ENCODE data around the gene KIF26B.

KIF26B gene

DNA sequence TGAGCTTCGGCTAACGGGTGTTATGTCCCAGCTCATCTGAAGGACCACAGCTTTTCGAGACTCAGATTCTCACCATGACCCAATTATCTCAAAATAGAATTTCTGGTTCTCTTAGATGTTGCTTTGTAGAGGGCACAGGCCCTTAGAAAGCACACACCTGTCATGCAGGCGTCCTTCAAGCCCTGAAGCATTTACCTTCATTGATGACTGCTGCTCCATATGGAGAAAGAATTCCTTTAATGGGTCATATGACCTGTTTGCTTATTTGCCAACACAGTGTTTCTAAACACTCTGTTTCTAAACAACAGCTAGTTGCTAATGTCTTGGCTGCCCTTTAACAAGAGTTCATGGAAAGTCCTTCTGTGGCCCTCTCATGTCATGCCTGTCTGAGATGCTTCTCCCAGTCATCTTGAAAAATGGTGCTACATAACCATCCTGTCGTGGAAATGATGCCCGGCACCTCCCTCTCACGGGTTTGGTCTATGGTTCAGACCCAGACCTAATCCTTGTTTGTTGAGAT is 495.7 kb downstream of the KIF26B start:
- peaks cover 15% of the 10 kb centered on the region for H3K4me1 ChIP-seq (ENCODE audit: insufficient read depth, low read length, severe bottlenecking)
- no peak overlapping the region for H3K4me3 ChIP-seq (ENCODE audit: low read depth, low read length, poor library complexity, severe bottlenecking)
- H3K27ac ChIP-seq (ENCODE audit: low read depth, low read length, poor library complexity, severe bottlenecking): no peak overlapping the region
- no peaks in the 10 kb centered on the region for H3K79me2 ChIP-seq (ENCODE audit: insufficient read depth, low read length)
- H3K9me3 ChIP-seq (ENCODE audit: low read length): no peaks in the 10 kb centered on the region
- H2AFZ ChIP-seq (ENCODE audit: low read length): no peak overlapping the region
- no peaks in the 10 kb centered on the region for H3F3A ChIP-seq (ENCODE audit: insufficient read depth, low read length)
- H3K9ac ChIP-seq (ENCODE audit: low read length): no peak overlapping the region
- H3K9me2 ChIP-seq (ENCODE audit: low read depth, low read length): no peaks in the 10 kb centered on the region
- no peak overlapping the region for H3K4me2 ChIP-seq (ENCODE audit: low read length)
- no peaks in the 10 kb centered on the region; the same call in none of the 2 replicates for H3K27me3 ChIP-seq (ENCODE audit: insufficient read depth, low read length)
- TF ChIP-seq, protein P1, sequence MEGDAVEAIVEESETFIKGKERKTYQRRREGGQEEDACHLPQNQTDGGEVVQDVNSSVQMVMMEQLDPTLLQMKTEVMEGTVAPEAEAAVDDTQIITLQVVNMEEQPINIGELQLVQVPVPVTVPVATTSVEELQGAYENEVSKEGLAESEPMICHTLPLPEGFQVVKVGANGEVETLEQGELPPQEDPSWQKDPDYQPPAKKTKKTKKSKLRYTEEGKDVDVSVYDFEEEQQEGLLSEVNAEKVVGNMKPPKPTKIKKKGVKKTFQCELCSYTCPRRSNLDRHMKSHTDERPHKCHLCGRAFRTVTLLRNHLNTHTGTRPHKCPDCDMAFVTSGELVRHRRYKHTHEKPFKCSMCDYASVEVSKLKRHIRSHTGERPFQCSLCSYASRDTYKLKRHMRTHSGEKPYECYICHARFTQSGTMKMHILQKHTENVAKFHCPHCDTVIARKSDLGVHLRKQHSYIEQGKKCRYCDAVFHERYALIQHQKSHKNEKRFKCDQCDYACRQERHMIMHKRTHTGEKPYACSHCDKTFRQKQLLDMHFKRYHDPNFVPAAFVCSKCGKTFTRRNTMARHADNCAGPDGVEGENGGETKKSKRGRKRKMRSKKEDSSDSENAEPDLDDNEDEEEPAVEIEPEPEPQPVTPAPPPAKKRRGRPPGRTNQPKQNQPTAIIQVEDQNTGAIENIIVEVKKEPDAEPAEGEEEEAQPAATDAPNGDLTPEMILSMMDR (IDR thresholded peaks at IDR 0.05; ENCODE audit: low read length): no peak
- no peak for TF ChIP-seq EZH2 (IDR thresholded peaks at IDR 0.05; ENCODE audit: borderline replicate concordance, low read length)
- no peaks in the 10 kb centered on the region for H4K20me1 ChIP-seq (ENCODE audit: insufficient read depth, low read length)
- no peaks in the 10 kb centered on the region for H3K36me3 ChIP-seq (ENCODE audit: insufficient read depth, low read length)

DNA sequence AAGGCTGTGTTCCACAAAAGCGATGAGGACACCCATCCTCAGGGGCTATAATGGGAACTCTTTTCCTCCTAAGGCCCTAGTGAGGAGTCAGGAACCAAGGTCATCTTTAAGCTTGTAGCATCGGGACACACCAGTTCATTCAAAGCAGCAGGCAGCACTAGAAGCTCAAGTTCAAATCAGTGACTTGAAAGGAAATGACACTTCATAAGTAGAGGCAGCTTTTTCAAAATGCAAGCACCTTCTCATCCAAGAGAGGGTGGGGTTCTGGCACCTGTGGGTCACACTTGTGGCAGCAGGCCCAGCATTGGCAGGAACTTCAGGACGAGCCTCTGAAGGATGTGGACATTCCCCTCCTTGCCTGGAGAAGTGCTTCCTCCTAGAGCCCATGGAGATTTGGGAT is 496.3 kb downstream of the KIF26B start:
- Histone ChIP-seq H3K4me2 (ENCODE audit: low read length) (no peak overlapping the region), H2AFZ (ENCODE audit: low read length) (no peak overlapping the region), H3K9ac (ENCODE audit: low read length) (no peak overlapping the region), H3K27ac (ENCODE audit: low read depth, low read length, poor library complexity, severe bottlenecking) (no peak overlapping the region), H3K4me3 (ENCODE audit: low read depth, low read length, poor library complexity, severe bottlenecking) (no peak overlapping the region), H3K9me3 (ENCODE audit: low read length) (no peaks in the 10 kb centered on the region), H4K20me1 (ENCODE audit: insufficient read depth, low read length) (no peaks in the 10 kb centered on the region), H3K79me2 (ENCODE audit: insufficient read depth, low read length) (no peaks in the 10 kb centered on the region), H3K36me3 (ENCODE audit: insufficient read depth, low read length) (no peaks in the 10 kb centered on the region), H3K4me1 (ENCODE audit: insufficient read depth, low read length, severe bottlenecking) (peaks cover 10% of the 10 kb centered on the region), H3F3A (ENCODE audit: insufficient read depth, low read length) (no peaks in the 10 kb centered on the region), H3K9me2 (ENCODE audit: low read depth, low read length) (no peaks in the 10 kb centered on the region), H3K27me3 (ENCODE audit: insufficient read depth, low read length) (no peaks in the 10 kb centered on the region; the same call in none of the 2 replicates)
- no peak for TF ChIP-seq EZH2 (IDR thresholded peaks at IDR 0.05; ENCODE audit: borderline replicate concordance, low read length)
- TF ChIP-seq, protein P1 (IDR thresholded peaks at IDR 0.05; ENCODE audit: low read length): no peak

DNA sequence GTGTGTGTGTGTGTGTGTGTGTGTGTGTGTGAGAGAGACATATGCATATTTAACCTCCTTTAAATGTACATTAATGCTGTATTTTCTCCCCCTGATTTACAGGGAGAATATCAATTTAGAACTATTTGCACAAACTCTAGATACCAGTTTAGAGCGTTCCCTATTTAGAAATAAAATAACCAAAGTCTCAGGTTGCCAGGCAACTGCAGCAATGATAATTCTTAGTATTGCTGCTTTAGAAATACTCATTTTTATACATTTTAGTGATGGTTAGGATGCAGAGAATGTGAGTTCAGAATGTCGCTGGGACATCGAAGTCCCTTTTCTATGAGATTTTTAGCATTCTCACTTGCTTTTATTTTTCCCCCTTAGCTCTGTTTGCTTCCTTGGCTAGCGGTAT is 497.3 kb downstream of the KIF26B start:
- Histone ChIP-seq H3K9me3 (ENCODE audit: low read length) (no peaks in the 10 kb centered on the region), H3K9me2 (ENCODE audit: low read depth, low read length) (no peaks in the 10 kb centered on the region), H2AFZ (ENCODE audit: low read length) (no peak overlapping the region), H3K27me3 (ENCODE audit: insufficient read depth, low read length) (no peaks in the 10 kb centered on the region; the same call in none of the 2 replicates), H3K27ac (ENCODE audit: low read depth, low read length, poor library complexity, severe bottlenecking) (no peak overlapping the region), H3K4me2 (ENCODE audit: low read length) (no peak overlapping the region), H3K4me1 (ENCODE audit: insufficient read depth, low read length, severe bottlenecking) (peaks cover 4% of the 10 kb centered on the region), H3K79me2 (ENCODE audit: insufficient read depth, low read length) (no peaks in the 10 kb centered on the region), H3K36me3 (ENCODE audit: insufficient read depth, low read length) (no peaks in the 10 kb centered on the region), H3F3A (ENCODE audit: insufficient read depth, low read length) (no peaks in the 10 kb centered on the region), H4K20me1 (ENCODE audit: insufficient read depth, low read length) (no peaks in the 10 kb centered on the region), H3K9ac (ENCODE audit: low read length) (no peak overlapping the region), H3K4me3 (ENCODE audit: low read depth, low read length, poor library complexity, severe bottlenecking) (no peak overlapping the region)
- TF ChIP-seq, protein P1 (IDR thresholded peaks at IDR 0.05; ENCODE audit: low read length): no peak
- no peak for TF ChIP-seq EZH2 (IDR thresholded peaks at IDR 0.05; ENCODE audit: borderline replicate concordance, low read length)
